Embryonic facial prominence (tissue), 1 donor: Measurements from ENCODE around the gene TSC2.

Experiments
- DNase-seq: peaks from one replicate; pipeline ENCODE4 v3.0.0-alpha.2; 2016; ENCODE audit errors: extremely low spot score

The TSC2 gene

GRCh38 chr16:2042986-2043666 is 4.7 kb upstream of the TSC2 start:
- no peak for DNase-seq

- no peak for DNase-seq
Observed at GRCh38 chr16:2043667-2044451, 3.9 kb upstream of the TSC2 start.

- DNase-seq = no peak
Observed at GRCh38 chr16:2044541-2044940, 3.2 kb upstream of the TSC2 start.

- DNase-seq = no peak
Observed at GRCh38 chr16:2045965-2046892, 1.6 kb upstream of the TSC2 start.

- DNase-seq = no peak
Observed at GRCh38 chr16:2046893-2047329, 874 bp upstream of the TSC2 start.

GRCh38 chr16:2048116-2048543 is 345 bp downstream of the TSC2 start:
- DNase-seq = no peak

GRCh38 chr16:2053211-2053610 is 5.4 kb downstream of the TSC2 start:
- DNase-seq = no peak

GRCh38 chr16:2053897-2054296 is 6.1 kb downstream of the TSC2 start:
- no peak for DNase-seq

GRCh38 chr16:2054543-2055245 is 6.9 kb downstream of the TSC2 start:
- no peak for DNase-seq

GRCh38 chr16:2056077-2056476 is 8.3 kb downstream of the TSC2 start:
- DNase-seq = no peak

GRCh38 chr16:2056681-2057407 is 9.1 kb downstream of the TSC2 start:
- no peak for DNase-seq

- no peak for DNase-seq
Observed at GRCh38 chr16:2057438-2057837, 9.7 kb downstream of the TSC2 start.

GRCh38 chr16:2058420-2058819 is 10.6 kb downstream of the TSC2 start:
- DNase-seq = no peak

- no peak for DNase-seq
Observed at GRCh38 chr16:2058872-2059271, 11.1 kb downstream of the TSC2 start.

- no peak for DNase-seq
Observed at GRCh38 chr16:2060346-2060745, 12.6 kb downstream of the TSC2 start.

GRCh38 chr16:2061023-2061422 is 13.2 kb downstream of the TSC2 start:
- no peak for DNase-seq

- no peak for DNase-seq
Observed at GRCh38 chr16:2061526-2061925, 13.7 kb downstream of the TSC2 start.

GRCh38 chr16:2062801-2063200 is 15.0 kb downstream of the TSC2 start:
- no peak for DNase-seq

GRCh38 chr16:2063861-2064260 is 16.1 kb downstream of the TSC2 start:
- no peak for DNase-seq

GRCh38 chr16:2064368-2064945 is 16.7 kb downstream of the TSC2 start:
- DNase-seq = no peak

- no peak for DNase-seq
Observed at GRCh38 chr16:2066139-2066538, 18.4 kb downstream of the TSC2 start.
